Endothelial cell (in vitro differentiated cells): ENCODE measurements around the gene ZNF79. TPM values are rescaled to one million over a fixed set of nuclear protein-coding genes. Genes with fewer than 3 reads are reported as not detected.
A peak's percentile ranks its signal among the peaks of the same experiment; 100 is the strongest.

Experiments
- DNase-seq: peaks from one replicate; pipeline ENCODE4 v3.0.0; 2021; ENCODE audit warnings: low spot score
- H3K27ac Mint-ChIP-seq: one replicate; pipeline ENCODE4 v1.8.0; 2021; ENCODE audit warnings: mixed read lengths, inconsistent platforms; ENCODE audit not compliant: unreplicated experiment
- H3K27me3 Mint-ChIP-seq: one replicate; pipeline ENCODE4 v1.8.0; 2021; ENCODE audit warnings: mild to moderate bottlenecking, moderate library complexity, mixed read lengths, inconsistent platforms; ENCODE audit not compliant: unreplicated experiment
- H3K36me3 Mint-ChIP-seq: one replicate; pipeline ENCODE4 v1.8.0; 2021; ENCODE audit warnings: mild to moderate bottlenecking, low read depth, mixed read lengths, inconsistent platforms; ENCODE audit not compliant: unreplicated experiment
- H3K4me1 Mint-ChIP-seq: one replicate; pipeline ENCODE4 v1.8.0; 2021; ENCODE audit warnings: mild to moderate bottlenecking, mixed read lengths, inconsistent platforms; ENCODE audit not compliant: unreplicated experiment
- H3K4me3 Mint-ChIP-seq: one replicate; pipeline ENCODE4 v1.8.0; 2021; ENCODE audit warnings: mild to moderate bottlenecking, mixed read lengths, inconsistent platforms; ENCODE audit not compliant: unreplicated experiment
- H3K9me3 Mint-ChIP-seq: one replicate; pipeline ENCODE4 v1.8.0; 2021; ENCODE audit warnings: mixed read lengths, inconsistent platforms; ENCODE audit not compliant: unreplicated experiment
- CTCF ChIP-seq: fragments of 200-600 bp; sonication (generic); IDR thresholded peaks from one replicate; pipeline ENCODE4 v1.5.0; 2021; ENCODE audit warnings: antibody characterized with exemption; ENCODE audit not compliant: unreplicated experiment
- total RNA-seq: library from RNA; stranded (reverse); fragmentation: NEBNext Ultra II Directional; extraction: Animal tissue kit (Norgen Biotek cat#: 25700); gene quantifications from one replicate; pipeline ENCODE4 v1.2.1, GENCODE V29; 2021; ENCODE audit not compliant: unreplicated experiment

ZNF79 gene
- total RNA-seq, 1 donor from 2014 or later: 12.6 TPM

- H3K4me1 Mint-ChIP-seq: peaks cover 3% of the 10 kb centered on the region
- no peak for TF ChIP-seq CTCF
- H3K36me3 Mint-ChIP-seq: no peaks in the 10 kb centered on the region
- H3K4me3 Mint-ChIP-seq: no peak overlapping the region
- no peak for DNase-seq
- no peaks in the 10 kb centered on the region for H3K9me3 Mint-ChIP-seq
- no peak overlapping the region for H3K27ac Mint-ChIP-seq
- peaks cover 7% of the 10 kb centered on the region for H3K27me3 Mint-ChIP-seq
These were observed 30.5 kb upstream of the ZNF79 start for GRCh38 chr9:127393645-127394044.

GRCh38 chr9:127395497-127396252, 28.5 kb upstream of the ZNF79 start:
- Mint-ChIP-seq H3K27ac (peak overlapping the region; percentile 31), H3K36me3 (no peaks in the 10 kb centered on the region), H3K4me3 (peak overlapping the region; percentile 89), H3K4me1 (peaks cover 3% of the 10 kb centered on the region), H3K9me3 (no peaks in the 10 kb centered on the region), H3K27me3 (peaks cover 6% of the 10 kb centered on the region)
- no peak for DNase-seq
- TF ChIP-seq CTCF: no peak

- H3K27ac Mint-ChIP-seq: peak overlapping the region; percentile 31
- no peaks in the 10 kb centered on the region for H3K9me3 Mint-ChIP-seq
- peaks cover 6% of the 10 kb centered on the region for H3K27me3 Mint-ChIP-seq
These were observed 27.9 kb upstream of the ZNF79 start for GRCh38 chr9:127396253-127396807.

GRCh38 chr9:127396808-127397645, 27.2 kb upstream of the ZNF79 start, which contains the start of gene SLC2A8:
TSS of gene SLC2A8 (plus strand) at chr9:127397169. CDS start at chr9:127397231, 62 bp downstream.
- H3K4me1 Mint-ChIP-seq: peaks cover 3% of the 10 kb centered on the region
- peak within 1 kb of the TSS; percentile 31 for H3K27ac Mint-ChIP-seq
- peak; percentile 97 for DNase-seq

More at GRCh38 chr9:127396253-127396807, 27.9 kb upstream of the ZNF79 start:
- H3K4me3 Mint-ChIP-seq: peak overlapping the region; percentile 89
- H3K4me1 Mint-ChIP-seq: peaks cover 3% of the 10 kb centered on the region
- H3K36me3 Mint-ChIP-seq: no peaks in the 10 kb centered on the region
- no peak for DNase-seq
- TF ChIP-seq CTCF: no peak

More at GRCh38 chr9:127396808-127397645, 27.2 kb upstream of the ZNF79 start, which contains the start of gene SLC2A8:
- Mint-ChIP-seq H3K27me3 (peaks cover 6% of the 10 kb centered on the region), H3K9me3 (no peaks in the 10 kb centered on the region), H3K4me3 (peak within 1 kb of the TSS; percentile 89), H3K36me3 (no peaks in the 10 kb centered on the region)
- TF ChIP-seq CTCF: no peak
